ENCODE data around the gene HIP1.
"Not testable (repeated sequence)": the region's sequence is repeated elsewhere in the genome, so short reads cannot be mapped to it uniquely, and the experiment has no call there.

The HIP1 gene

DNA sequence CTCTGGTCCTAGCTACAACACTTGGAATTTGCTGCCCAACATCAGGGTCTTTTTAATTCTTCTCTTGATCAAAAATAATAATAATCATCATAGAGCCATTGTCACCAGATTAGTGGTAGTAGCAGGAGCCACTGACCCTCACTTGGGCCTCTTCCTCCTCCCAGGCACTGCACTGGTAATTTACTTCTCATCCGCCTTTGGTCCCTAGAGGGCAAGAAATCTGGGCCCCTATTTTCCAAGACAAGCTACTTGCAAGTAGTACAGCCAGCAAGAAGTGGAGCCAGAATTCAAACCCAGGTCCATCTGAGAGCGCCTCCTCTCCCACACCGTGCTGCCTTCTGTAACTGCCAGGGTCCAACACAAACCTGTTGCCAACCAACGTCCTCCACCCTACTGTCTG, 125.4 kb downstream of the HIP1 start:
- H3K36me3 ChIP-seq (ENCODE audit: insufficient read depth, low read length): no peaks in the 10 kb centered on the region
- no peaks in the 10 kb centered on the region for H3K9me3 ChIP-seq (ENCODE audit: low read length)
- no peak overlapping the region for H3K9ac ChIP-seq (ENCODE audit: low read length)
- H3K4me1 ChIP-seq (ENCODE audit: insufficient read depth, low read length): no peaks in the 10 kb centered on the region
- H3K27ac ChIP-seq (ENCODE audit: low read depth, low read length): no peak overlapping the region
- H3K27me3 ChIP-seq (ENCODE audit: control insufficient read depth in 1 of 2, insufficient read depth in 2 of 2, low read length in 2 of 2): no peaks in the 10 kb centered on the region
- no peak overlapping the region for H3K4me3 ChIP-seq (ENCODE audit: low read depth in 1 of 2, low read length in 2 of 2)

DNA sequence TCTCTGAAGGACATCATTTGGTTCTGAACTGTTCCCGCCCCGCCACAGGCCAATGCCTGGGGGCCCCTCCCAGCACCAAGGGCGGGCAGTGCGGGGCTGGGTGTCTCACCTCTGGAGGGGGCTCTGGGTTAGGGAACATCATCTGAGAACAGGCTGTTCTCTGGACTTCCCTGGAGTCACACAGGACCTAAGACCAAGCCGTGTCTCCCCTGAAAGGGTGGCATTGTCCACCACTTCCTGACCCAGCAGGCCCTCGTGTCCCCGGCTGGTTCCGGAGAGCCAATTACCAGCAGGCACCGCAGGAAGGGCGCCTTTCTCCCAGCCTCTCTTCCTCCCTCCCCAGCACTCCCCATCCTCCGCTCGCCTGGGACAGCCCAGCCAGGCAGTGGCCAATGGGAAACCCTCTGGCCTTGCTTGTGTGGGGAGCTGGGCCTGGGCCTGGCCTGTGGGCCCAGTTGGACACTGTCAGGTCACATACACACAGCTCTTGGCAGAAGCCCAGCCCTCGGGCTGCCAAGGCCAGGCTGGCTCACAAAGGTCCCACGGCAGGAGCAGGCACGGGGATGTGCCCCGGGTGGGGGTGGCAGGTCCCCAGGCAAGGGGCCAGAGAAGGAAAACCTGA, 127.1 kb downstream of the HIP1 start:
- H3K4me3 ChIP-seq (ENCODE audit: low read depth in 1 of 2, low read length in 2 of 2): no peak overlapping the region
- no peak overlapping the region for H3K9ac ChIP-seq (ENCODE audit: low read length)
- no peaks in the 10 kb centered on the region for H3K4me1 ChIP-seq (ENCODE audit: insufficient read depth, low read length)
- no peaks in the 10 kb centered on the region for H3K27me3 ChIP-seq (ENCODE audit: control insufficient read depth in 1 of 2, insufficient read depth in 2 of 2, low read length in 2 of 2)
- no peaks in the 10 kb centered on the region for H3K36me3 ChIP-seq (ENCODE audit: insufficient read depth, low read length)
- no peaks in the 10 kb centered on the region for H3K9me3 ChIP-seq (ENCODE audit: low read length)
- no peak overlapping the region for H3K27ac ChIP-seq (ENCODE audit: low read depth, low read length)

DNA sequence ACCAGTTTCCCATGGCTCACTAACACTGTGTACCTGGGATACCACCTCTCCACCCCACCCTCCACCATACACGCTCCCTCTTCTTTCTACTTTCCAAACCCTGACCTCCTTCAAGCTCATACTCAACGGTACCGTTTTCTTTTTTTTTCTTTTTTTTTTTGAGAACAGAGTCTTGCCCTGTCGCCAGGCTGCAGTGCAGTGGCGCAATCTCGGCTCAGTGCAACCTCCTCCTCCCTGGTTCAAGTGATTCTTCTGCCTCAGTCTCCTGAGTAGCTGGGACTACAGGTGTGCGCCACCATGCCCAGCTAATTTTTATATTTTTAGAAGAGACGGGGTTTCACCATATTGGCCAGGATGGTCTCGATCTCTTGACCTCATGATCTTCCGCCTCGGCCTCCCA, 129.3 kb downstream of the HIP1 start:
- H3K4me1 ChIP-seq (ENCODE audit: insufficient read depth, low read length); H3K27me3 ChIP-seq (ENCODE audit: control insufficient read depth in 1 of 2, insufficient read depth in 2 of 2, low read length in 2 of 2); H3K4me3 ChIP-seq (ENCODE audit: low read depth in 1 of 2, low read length in 2 of 2); H3K27ac ChIP-seq (ENCODE audit: low read depth, low read length); H3K9me3 ChIP-seq (ENCODE audit: low read length); H3K36me3 ChIP-seq (ENCODE audit: insufficient read depth, low read length); H3K9ac ChIP-seq (ENCODE audit: low read length): not testable (repeated sequence)

DNA sequence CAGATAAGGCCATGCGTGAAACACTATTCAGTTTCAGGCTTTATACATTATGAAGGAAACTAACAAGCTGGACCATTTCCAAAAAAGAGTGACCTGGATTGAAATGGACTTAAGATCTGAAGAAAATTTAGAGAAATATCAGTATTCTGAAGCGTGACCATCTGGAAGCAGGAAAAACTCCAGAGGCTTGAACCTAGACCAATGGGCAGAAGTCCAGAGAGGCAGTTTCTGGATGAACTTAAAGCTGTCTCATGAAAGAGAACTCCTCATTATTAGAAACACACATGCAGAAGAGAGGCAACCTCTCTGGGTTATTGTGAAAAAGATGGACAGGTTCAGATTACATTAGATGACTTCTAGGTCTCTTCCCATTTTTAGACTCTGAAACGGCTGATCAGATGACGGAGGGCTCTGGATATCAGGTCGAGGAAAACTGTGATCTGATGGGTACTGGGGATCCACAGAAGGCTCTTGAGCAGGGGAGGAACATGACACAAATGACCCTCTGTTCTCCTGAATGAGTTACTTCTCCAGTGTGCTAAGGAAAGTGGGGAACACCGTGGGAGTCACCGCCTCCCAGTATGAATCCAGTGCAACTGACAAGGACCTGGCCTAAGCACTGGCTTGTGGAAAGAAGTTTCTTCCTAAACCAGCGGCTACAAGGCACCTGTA, 130.2 kb downstream of the HIP1 start:
- Histone ChIP-seq H3K4me3 (ENCODE audit: low read depth in 1 of 2, low read length in 2 of 2) (no peak overlapping the region), H3K36me3 (ENCODE audit: insufficient read depth, low read length) (no peaks in the 10 kb centered on the region), H3K9me3 (ENCODE audit: low read length) (no peaks in the 10 kb centered on the region), H3K4me1 (ENCODE audit: insufficient read depth, low read length) (no peaks in the 10 kb centered on the region), H3K27me3 (ENCODE audit: control insufficient read depth in 1 of 2, insufficient read depth in 2 of 2, low read length in 2 of 2) (no peaks in the 10 kb centered on the region), H3K27ac (ENCODE audit: low read depth, low read length) (no peak overlapping the region), H3K9ac (ENCODE audit: low read length) (no peak overlapping the region)

DNA sequence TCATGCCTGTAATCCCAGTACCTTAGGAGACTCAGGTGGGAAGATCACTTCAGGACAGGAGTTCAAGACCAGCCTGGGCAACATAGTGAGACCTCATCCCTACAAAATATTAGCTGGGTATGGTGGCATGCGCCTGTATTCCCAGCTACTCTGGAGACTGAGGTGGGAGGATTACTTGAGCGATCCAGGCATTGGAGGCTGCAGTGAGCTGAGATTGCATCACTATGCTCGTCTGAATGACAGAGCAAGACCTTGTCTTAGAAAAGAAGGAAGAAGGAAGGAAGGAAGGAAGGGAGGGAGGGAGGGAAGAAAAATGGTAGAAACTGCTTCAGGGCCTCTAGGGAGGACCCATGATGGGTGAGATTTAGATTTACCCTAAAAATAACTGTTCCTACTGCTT, 134.3 kb downstream of the HIP1 start:
- no peaks in the 10 kb centered on the region for H3K4me1 ChIP-seq (ENCODE audit: insufficient read depth, low read length)
- H3K36me3 ChIP-seq (ENCODE audit: insufficient read depth, low read length): no peaks in the 10 kb centered on the region
- no peak overlapping the region for H3K27ac ChIP-seq (ENCODE audit: low read depth, low read length)
- H3K4me3 ChIP-seq (ENCODE audit: low read depth in 1 of 2, low read length in 2 of 2): no peak overlapping the region
- no peak overlapping the region for H3K9ac ChIP-seq (ENCODE audit: low read length)
- H3K27me3 ChIP-seq (ENCODE audit: control insufficient read depth in 1 of 2, insufficient read depth in 2 of 2, low read length in 2 of 2): no peaks in the 10 kb centered on the region
- no peaks in the 10 kb centered on the region for H3K9me3 ChIP-seq (ENCODE audit: low read length)

DNA sequence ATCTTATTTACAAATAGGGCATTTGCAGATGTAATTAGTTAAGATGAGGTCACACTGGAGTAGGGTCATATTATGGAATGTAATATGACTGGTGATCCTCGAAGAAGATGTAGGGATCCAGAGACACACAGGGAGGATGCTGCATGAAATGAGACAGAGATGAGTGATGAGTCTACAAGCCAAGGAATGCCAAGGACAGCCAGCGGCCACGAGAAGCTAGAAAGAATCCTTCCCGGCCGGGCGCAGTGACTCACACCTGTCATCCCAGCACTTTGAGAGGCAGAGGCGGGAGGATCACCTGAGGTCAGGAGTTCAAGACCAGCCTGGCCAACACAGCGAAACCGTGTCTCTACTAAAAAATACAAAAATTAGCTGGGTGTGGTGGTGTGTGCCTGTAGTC, 135.9 kb downstream of the HIP1 start:
- H3K4me3 ChIP-seq (ENCODE audit: low read depth in 1 of 2, low read length in 2 of 2); H3K36me3 ChIP-seq (ENCODE audit: insufficient read depth, low read length); H3K9ac ChIP-seq (ENCODE audit: low read length); H3K4me1 ChIP-seq (ENCODE audit: insufficient read depth, low read length); H3K27me3 ChIP-seq (ENCODE audit: control insufficient read depth in 1 of 2, insufficient read depth in 2 of 2, low read length in 2 of 2); H3K27ac ChIP-seq (ENCODE audit: low read depth, low read length); H3K9me3 ChIP-seq (ENCODE audit: low read length): not testable (repeated sequence)

DNA sequence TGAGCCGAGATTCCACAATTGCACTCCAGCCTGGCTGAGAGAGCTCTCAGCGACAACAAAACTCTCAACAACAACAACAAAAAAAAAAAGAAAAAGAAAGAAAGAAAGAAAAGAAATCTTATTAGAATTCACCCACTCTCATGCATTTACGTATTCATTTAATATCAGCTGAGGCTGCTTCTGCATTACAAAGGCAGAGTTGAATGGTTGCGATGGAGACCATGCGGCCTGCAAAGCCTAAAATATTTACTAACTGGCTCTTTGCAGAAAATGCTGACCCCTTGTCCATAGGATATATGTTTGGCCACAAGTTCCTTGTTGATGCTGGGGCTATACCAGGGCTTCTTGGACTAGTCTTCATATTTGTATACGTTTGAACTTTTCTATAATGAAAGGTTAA, 137.2 kb downstream of the HIP1 start:
- Histone ChIP-seq H3K9ac (ENCODE audit: low read length) (no peak overlapping the region), H3K27ac (ENCODE audit: low read depth, low read length) (no peak overlapping the region), H3K36me3 (ENCODE audit: insufficient read depth, low read length) (no peaks in the 10 kb centered on the region), H3K4me1 (ENCODE audit: insufficient read depth, low read length) (no peaks in the 10 kb centered on the region), H3K9me3 (ENCODE audit: low read length) (no peaks in the 10 kb centered on the region), H3K4me3 (ENCODE audit: low read depth in 1 of 2, low read length in 2 of 2) (no peak overlapping the region), H3K27me3 (ENCODE audit: control insufficient read depth in 1 of 2, insufficient read depth in 2 of 2, low read length in 2 of 2) (no peaks in the 10 kb centered on the region)

DNA sequence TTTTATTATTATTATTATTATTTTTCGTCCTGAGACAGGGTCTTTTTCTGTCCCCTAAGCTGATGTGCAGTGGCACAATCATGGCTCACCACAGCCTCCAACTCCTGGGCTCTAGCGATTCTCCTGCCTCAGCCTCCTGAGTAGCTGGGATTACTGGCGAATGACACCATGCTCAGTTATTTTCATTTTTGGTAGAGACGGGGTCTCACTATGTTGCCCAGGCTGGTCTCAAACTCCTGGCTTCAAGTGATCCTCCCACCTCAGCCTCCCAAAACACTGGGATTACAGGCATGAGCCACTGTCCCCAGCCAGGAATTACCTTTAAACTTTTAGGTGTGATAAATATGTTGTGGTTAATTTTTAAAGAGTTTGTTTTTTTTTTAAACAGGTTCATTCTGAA, 138.0 kb downstream of the HIP1 start:
- H3K36me3 ChIP-seq (ENCODE audit: insufficient read depth, low read length); H3K9ac ChIP-seq (ENCODE audit: low read length); H3K27me3 ChIP-seq (ENCODE audit: control insufficient read depth in 1 of 2, insufficient read depth in 2 of 2, low read length in 2 of 2); H3K4me3 ChIP-seq (ENCODE audit: low read depth in 1 of 2, low read length in 2 of 2); H3K9me3 ChIP-seq (ENCODE audit: low read length); H3K4me1 ChIP-seq (ENCODE audit: insufficient read depth, low read length); H3K27ac ChIP-seq (ENCODE audit: low read depth, low read length): not testable (repeated sequence)

DNA sequence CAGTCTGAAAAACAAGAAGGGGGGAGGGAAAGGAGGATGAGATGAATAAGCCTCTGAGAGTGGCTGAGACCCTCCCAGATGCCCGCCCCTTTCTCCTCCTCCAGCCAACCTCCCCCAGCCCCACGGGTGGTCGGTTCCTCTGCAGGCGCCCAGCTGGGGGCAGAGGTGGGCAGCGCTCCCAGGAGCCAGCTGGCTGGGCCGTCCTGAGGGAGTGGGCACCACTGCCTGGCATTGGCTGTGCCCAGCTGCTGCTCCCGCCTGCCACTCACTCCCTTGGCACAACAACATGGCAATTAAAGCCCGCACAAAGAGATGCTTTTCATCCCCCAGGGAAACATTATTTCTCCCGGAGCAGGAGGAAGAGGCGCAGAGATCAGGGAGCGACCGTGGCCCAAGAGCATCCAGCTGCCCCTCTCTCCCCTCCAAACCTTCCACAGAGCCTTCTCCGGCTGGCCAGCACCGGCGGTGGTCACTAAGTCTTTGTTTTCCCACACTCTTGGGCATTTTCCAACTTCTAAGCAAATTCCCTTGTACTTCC, 139.4 kb downstream of the HIP1 start:
- no peaks in the 10 kb centered on the region for H3K9me3 ChIP-seq (ENCODE audit: low read length)
- H3K36me3 ChIP-seq (ENCODE audit: insufficient read depth, low read length): no peaks in the 10 kb centered on the region
- H3K4me3 ChIP-seq (ENCODE audit: low read depth in 1 of 2, low read length in 2 of 2): no peak overlapping the region
- no peak overlapping the region for H3K27ac ChIP-seq (ENCODE audit: low read depth, low read length)
- H3K9ac ChIP-seq (ENCODE audit: low read length): no peak overlapping the region
- no peaks in the 10 kb centered on the region for H3K4me1 ChIP-seq (ENCODE audit: insufficient read depth, low read length)
- H3K27me3 ChIP-seq (ENCODE audit: control insufficient read depth in 1 of 2, insufficient read depth in 2 of 2, low read length in 2 of 2): no peaks in the 10 kb centered on the region

DNA sequence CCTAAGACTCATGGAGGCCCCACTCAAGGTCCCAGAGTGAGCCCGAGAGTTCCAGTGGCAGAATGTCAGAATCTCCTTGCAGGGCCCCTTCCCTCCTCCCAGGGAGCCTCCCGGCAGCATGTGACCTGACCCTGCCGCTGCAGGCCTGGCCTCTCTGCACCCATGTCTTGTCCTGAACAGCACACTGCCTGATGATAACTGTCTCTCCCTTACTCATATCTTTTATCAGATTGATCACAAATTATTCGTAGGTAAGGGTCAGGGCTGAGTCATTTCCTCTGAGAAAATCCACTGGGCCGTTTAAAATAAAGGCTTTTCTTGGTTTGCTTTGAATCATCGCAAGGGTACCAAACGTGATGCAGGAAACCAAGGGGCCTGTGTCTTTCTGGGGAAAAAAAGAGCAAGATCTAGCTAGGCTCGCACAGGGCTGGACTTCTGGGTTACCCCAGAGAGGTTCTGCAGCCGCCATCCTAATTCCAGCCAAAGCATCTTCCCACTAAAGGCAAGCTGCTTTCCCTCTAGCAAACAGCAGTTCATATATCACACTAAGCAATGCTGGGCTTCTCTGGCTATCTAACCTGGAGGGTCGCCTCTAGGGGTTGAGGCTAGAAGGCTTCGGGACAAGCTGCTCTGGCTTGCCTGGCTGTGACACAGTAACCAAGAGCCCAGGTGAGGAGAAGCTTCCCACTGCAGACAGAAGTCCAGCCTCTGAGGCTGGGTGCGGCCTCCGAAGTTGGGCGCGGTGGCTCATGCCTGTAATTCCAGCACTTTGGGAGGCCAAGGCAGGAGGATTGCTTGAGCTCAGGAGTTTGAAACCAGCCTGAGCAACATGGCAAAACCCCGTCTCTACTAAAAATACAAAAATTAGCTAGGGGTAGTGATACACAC, 141.8 kb downstream of the HIP1 start:
- H3K4me1 ChIP-seq (ENCODE audit: insufficient read depth, low read length): no peaks in the 10 kb centered on the region
- no peak overlapping the region for H3K9ac ChIP-seq (ENCODE audit: low read length)
- no peak overlapping the region for H3K4me3 ChIP-seq (ENCODE audit: low read depth in 1 of 2, low read length in 2 of 2)
- H3K27me3 ChIP-seq (ENCODE audit: control insufficient read depth in 1 of 2, insufficient read depth in 2 of 2, low read length in 2 of 2): no peaks in the 10 kb centered on the region
- no peak overlapping the region for H3K27ac ChIP-seq (ENCODE audit: low read depth, low read length)
- H3K36me3 ChIP-seq (ENCODE audit: insufficient read depth, low read length): peaks cover 5% of the 10 kb centered on the region
- no peaks in the 10 kb centered on the region for H3K9me3 ChIP-seq (ENCODE audit: low read length)

DNA sequence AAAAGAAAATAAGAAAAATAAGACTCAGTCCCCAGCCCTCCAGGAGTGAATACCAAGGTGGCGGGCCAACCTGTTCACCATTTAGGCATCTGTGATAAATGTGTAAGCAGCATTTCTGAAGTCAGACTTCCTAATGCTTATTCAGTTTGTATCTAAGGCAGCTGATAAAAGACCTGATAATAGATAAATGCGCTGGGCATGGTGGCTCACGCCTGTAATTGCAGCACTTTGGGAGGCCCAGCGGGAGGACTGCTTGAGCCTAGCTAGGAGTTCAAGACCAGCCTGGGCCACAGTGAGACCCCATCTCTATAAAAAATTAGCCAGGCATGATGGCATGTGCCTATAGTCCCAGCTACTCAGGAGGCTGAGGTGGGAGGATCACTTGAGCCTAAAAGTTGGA, 143.0 kb downstream of the HIP1 start:
- Histone ChIP-seq H3K27ac (ENCODE audit: low read depth, low read length) (no peak overlapping the region), H3K27me3 (ENCODE audit: control insufficient read depth in 1 of 2, insufficient read depth in 2 of 2, low read length in 2 of 2) (no peaks in the 10 kb centered on the region), H3K4me3 (ENCODE audit: low read depth in 1 of 2, low read length in 2 of 2) (no peak overlapping the region), H3K9me3 (ENCODE audit: low read length) (no peaks in the 10 kb centered on the region), H3K4me1 (ENCODE audit: insufficient read depth, low read length) (no peaks in the 10 kb centered on the region), H3K9ac (ENCODE audit: low read length) (no peak overlapping the region), H3K36me3 (ENCODE audit: insufficient read depth, low read length) (peaks cover 9% of the 10 kb centered on the region)

Measured in muscle layer of colon (tissue), 2 donors.